Smooth muscle cell of the pulmonary artery (primary cell): ENCODE results near the gene HDC. TPM values are rescaled to one million over a fixed set of nuclear protein-coding genes. Genes with fewer than 3 reads are reported as not detected.

Experiments
- total RNA-seq: library from RNA; depleted of rRNA; stranded (reverse); fragments of >200 nt; gene quantifications from 2 replicates; pipeline ENCODE4 v1.2.3, GENCODE V29; 2014

HDC gene
- not detected in 2 replicates for total RNA-seq

DNA sequence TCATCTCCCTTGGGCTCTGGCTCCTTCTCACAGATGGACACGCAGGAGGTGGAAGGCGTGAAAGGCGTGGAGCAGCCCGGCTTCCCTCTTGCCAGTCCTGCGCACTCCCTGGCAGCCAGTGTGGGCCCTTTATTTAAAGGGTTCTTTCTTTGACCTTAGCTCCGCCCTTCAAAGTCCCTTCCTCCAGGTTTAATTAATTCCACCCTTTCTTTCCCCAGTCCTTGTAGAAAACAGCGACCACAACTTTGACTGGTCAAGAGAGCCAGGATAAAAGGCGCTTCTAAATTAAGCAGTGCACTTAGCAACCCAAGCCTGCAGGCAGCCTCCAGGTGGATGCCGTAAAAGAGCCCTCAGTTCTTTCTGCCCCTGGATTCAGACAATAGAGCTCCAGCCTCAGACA lies at the start of gene HDC:
TSS of gene HDC (minus strand) at position 107 of the 400 bp plus-strand sequence. CDS start at position 4, 103 bp downstream.

Other genes with a start within 250 kb of the HDC start
- 1.7 and 3.8 TPM in 2 replicates for gene ATP8B4, start 146.5 kb downstream of the HDC start, total RNA-seq
- gene SLC27A2, start 83.5 kb downstream of the HDC start, total RNA-seq: 0.26 TPM in 1 of 2 replicates, not detected in the other
- 35.3 and 38.0 TPM in 2 replicates for gene GABPB1, start 89.5 kb upstream of the HDC start, total RNA-seq
- 46.3 and 65.2 TPM in 2 replicates for gene USP8, start 158.7 kb upstream of the HDC start, total RNA-seq